Vagina (tissue), 2 donors: Measurements from ENCODE around the gene C14orf119. TPM values are rescaled to one million over a fixed set of nuclear protein-coding genes. Genes with fewer than 3 reads are reported as not detected.
A peak's percentile ranks its signal among the peaks of the same experiment; 100 is the strongest.

Source experiments
- DNase-seq, 2 donors: peaks; one replicate each; pipeline ENCODE4 v3.0.0-alpha.2; 2017; ENCODE audit errors: extremely low spot score in 2 of 2
- H3K27ac ChIP-seq: fragments of 200-600 bp; sonication (generic); one replicate; pipeline ENCODE4 v1.5.1; 2019
- H3K27me3 ChIP-seq: fragments of 200-600 bp; sonication (generic); one replicate; pipeline ENCODE4 v1.5.1; 2019
- H3K36me3 ChIP-seq, 2 donors: fragments of 200-600 bp; sonication (generic); one replicate each; pipeline ENCODE4 v1.5.1; 2017 to 2019
- H3K4me1 ChIP-seq: fragments of 200-600 bp; sonication (generic); one replicate; pipeline ENCODE4 v1.5.1; 2019
- H3K4me3 ChIP-seq, 2 donors: fragments of 200-600 bp; sonication (generic); 1 replicate in 1 of 2; 2 replicates in 1 of 2; pipeline ENCODE4 v1.5.1; 2016 to 2019
- H3K9me3 ChIP-seq: fragments of 200-600 bp; sonication (generic); one replicate; pipeline ENCODE4 v1.5.1; 2019
- POLR2A ChIP-seq, 2 donors: fragments of 450-650 bp; IDR thresholded peaks; one replicate each; pipeline ENCODE4 v1.6.1; 2017; ENCODE audit warnings: antibody characterized with exemption in 2 of 2, mild to moderate bottlenecking in 2 of 2, moderate library complexity in 2 of 2
- POLR2AphosphoS5 ChIP-seq, 2 donors: sonication (generic); formaldehyde crosslinking; IDR thresholded peaks; one replicate each; pipeline ENCODE4 v1.9.0; 2017; ENCODE audit warnings: antibody characterized with exemption in 2 of 2, mild to moderate bottlenecking in 2 of 2, low read depth in 1 of 2; ENCODE audit not compliant: insufficient read depth in 1 of 2
- intact Hi-C: fragments of 100-400 bp; cut with DNase I; formaldehyde crosslinking; loops from one replicate; pipeline ENCODE4 v1.15.1; 2023
- total RNA-seq: library from RNA; depleted of rRNA; stranded (reverse); fragments of >200 nt; gene quantifications from one replicate; pipeline ENCODE4 v1.2.3, GENCODE V29; 2016
- TF ChIP-seq, protein P1 (sequence below), 3 experiments: fragments of 450-650 bp in 2 of 3; fragments of 200-600 bp in 1 of 3; sonication (generic) in 1 of 3; IDR thresholded peaks; one replicate each; pipeline ENCODE4 v1.5.1; 2017 to 2019; ENCODE audit warnings: antibody characterized with exemption in 3 of 3, mild to moderate bottlenecking in 2 of 3, moderate library complexity in 2 of 3

Gene C14orf119, protein sequence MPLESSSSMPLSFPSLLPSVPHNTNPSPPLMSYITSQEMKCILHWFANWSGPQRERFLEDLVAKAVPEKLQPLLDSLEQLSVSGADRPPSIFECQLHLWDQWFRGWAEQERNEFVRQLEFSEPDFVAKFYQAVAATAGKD
- 13.8 TPM for total RNA-seq

DNA sequence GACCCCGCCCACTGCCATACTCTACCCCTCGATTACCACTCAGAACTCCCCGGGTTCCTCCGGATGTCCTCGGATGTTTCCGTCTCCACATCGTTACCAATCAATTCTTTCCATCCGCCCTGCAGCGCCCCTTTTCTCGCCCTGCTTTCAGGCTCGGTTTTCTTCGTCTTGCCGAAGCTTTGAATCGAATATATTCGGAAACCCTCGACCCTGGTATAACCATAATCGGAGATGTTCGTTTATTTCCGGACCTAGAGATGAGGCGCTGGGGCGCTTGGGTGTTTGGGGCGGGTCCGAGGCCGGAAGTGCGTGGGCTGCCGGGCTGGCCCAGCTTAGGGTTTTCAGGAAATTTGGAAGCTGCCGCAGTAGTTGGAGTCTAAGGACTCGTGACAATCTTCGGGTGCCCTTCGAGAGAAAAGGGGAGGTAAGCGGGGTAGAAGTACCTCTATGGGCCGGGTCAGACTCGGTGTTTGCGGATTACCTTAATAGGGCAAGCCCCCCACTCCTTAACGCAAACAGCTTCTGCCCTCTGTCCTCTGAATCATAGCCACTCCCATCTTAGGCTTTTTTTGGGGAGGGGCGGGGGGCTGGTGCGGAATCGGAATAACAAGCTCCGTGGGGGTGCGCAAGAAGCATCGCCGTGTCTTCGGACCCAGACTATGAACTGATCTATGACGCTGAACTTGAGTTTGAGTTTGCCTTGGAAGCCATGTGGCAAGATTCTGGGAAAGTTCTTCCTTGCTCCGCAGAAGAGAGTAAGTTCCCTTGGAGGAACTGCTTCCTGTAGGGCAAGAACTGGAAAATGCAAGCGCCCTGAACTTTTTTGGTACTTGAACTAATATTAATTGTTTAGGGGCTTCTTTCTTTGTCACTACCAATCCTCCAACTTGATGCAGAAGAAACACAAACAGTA lies at the start of gene C14orf119:
Gene C14orf119, plus strand, starts transcription at position 310 of the 913 bp plus-strand sequence. CDS start 2,154 bp downstream, outside the sequence.
- H3K9me3 ChIP-seq, result no peaks in the 10 kb centered on the region
- peaks cover 42% of the 10 kb centered on the region for H3K4me1 ChIP-seq
- H3K4me3 ChIP-seq, result peak within 1 kb of the TSS; percentile 88
- peak; percentile 81 to 96 for TF ChIP-seq POLR2AphosphoS5 (IDR thresholded peaks at IDR 0.05; ENCODE audit: insufficient read depth in 1 of 2, low read depth in 1 of 2)
- peak in 1 of 2 donors; percentile 84 for TF ChIP-seq POLR2A (IDR thresholded peaks at IDR 0.05)
- TF ChIP-seq, protein P1, sequence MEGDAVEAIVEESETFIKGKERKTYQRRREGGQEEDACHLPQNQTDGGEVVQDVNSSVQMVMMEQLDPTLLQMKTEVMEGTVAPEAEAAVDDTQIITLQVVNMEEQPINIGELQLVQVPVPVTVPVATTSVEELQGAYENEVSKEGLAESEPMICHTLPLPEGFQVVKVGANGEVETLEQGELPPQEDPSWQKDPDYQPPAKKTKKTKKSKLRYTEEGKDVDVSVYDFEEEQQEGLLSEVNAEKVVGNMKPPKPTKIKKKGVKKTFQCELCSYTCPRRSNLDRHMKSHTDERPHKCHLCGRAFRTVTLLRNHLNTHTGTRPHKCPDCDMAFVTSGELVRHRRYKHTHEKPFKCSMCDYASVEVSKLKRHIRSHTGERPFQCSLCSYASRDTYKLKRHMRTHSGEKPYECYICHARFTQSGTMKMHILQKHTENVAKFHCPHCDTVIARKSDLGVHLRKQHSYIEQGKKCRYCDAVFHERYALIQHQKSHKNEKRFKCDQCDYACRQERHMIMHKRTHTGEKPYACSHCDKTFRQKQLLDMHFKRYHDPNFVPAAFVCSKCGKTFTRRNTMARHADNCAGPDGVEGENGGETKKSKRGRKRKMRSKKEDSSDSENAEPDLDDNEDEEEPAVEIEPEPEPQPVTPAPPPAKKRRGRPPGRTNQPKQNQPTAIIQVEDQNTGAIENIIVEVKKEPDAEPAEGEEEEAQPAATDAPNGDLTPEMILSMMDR (IDR thresholded peaks at IDR 0.05), result no peak
- peaks cover 0 to 18% of the 10 kb centered on the region in 2 donors for H3K36me3 ChIP-seq
- intact Hi-C loops, result no loop called here
- H3K27me3 ChIP-seq, result no peaks in the 10 kb centered on the region
- peak within 1 kb of the TSS; percentile 99 for H3K27ac ChIP-seq
- DNase-seq, result peak; percentile 99 to 100

DNA sequence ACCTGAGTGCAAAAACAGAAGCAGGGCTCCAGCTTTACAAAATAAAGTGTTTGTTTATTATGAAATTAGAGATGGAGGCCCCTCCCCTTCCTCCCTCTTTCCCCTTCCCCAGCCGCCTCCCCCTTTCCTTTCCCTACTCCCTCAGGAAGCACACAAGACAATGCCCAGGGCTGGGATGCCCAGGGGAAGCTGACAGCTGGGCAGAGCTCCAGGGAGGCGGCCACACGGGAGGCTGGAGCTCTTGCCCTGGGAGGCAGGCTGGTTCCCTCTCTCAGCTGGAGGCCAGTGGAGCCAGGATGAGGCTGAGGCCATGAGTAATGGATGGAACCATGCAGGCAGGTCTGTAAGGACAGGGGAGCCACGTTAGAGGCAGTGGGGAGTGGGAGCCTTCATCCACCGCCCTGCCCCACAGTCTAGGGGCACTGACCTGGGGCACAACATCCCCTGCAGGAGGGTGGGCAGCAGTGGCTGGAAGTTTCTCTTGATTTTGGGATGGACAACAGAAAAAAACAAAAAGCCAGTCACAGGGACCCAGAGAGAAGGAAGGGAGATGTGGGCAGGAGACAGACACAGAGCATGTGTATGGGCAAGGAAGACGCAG lies 48.2 kb upstream of the C14orf119 start:
- intact Hi-C loops, result no loop called here
- DNase-seq, result no peak
- H3K4me3 ChIP-seq, result no peak overlapping the region
- TF ChIP-seq, protein P1 (IDR thresholded peaks at IDR 0.05), result no peak
- TF ChIP-seq POLR2AphosphoS5 (IDR thresholded peaks at IDR 0.05; ENCODE audit: insufficient read depth in 1 of 2, low read depth in 1 of 2), result no peak
- no peak for TF ChIP-seq POLR2A (IDR thresholded peaks at IDR 0.05)
- no peak overlapping the region for H3K27ac ChIP-seq
- H3K36me3 ChIP-seq, result no peaks in the 10 kb centered on the region
- no peaks in the 10 kb centered on the region for H3K4me1 ChIP-seq
- no peaks in the 10 kb centered on the region for H3K9me3 ChIP-seq
- H3K27me3 ChIP-seq, result no peaks in the 10 kb centered on the region

- Histone ChIP-seq H3K27ac (no peak overlapping the region), H3K9me3 (no peaks in the 10 kb centered on the region), H3K4me3 (no peak overlapping the region), H3K4me1 (no peaks in the 10 kb centered on the region), H3K36me3 (no peaks in the 10 kb centered on the region), H3K27me3 (no peaks in the 10 kb centered on the region)
- intact Hi-C loops, result no loop called here
- DNase-seq, result no peak
- TF ChIP-seq POLR2AphosphoS5 (IDR thresholded peaks at IDR 0.05; ENCODE audit: insufficient read depth in 1 of 2, low read depth in 1 of 2) (no peak), POLR2A (IDR thresholded peaks at IDR 0.05) (no peak)
- TF ChIP-seq, protein P1 (IDR thresholded peaks at IDR 0.05), result no peak
Observed at GRCh38 chr14:23047751-23048693, 47.3 kb upstream of the C14orf119 start.

GRCh38 chr14:23049011-23049410 lies 46.3 kb upstream of the C14orf119 start:
- Histone ChIP-seq H3K27me3 (no peaks in the 10 kb centered on the region), H3K4me1 (no peaks in the 10 kb centered on the region), H3K9me3 (no peaks in the 10 kb centered on the region), H3K36me3 (no peaks in the 10 kb centered on the region), H3K27ac (no peak overlapping the region), H3K4me3 (no peak overlapping the region)
- intact Hi-C loops, result no loop called here
- TF ChIP-seq POLR2A (IDR thresholded peaks at IDR 0.05), result no peak
- TF ChIP-seq, protein P1 (IDR thresholded peaks at IDR 0.05), result no peak
- TF ChIP-seq POLR2AphosphoS5 (IDR thresholded peaks at IDR 0.05; ENCODE audit: insufficient read depth in 1 of 2, low read depth in 1 of 2), result no peak
- DNase-seq, result no peak
